HG02588 (cell line): ENCODE measurements around the gene TXNL4B.

ENCODE experiments used
- ATAC-seq: cut with Tn5 transposase; IDR thresholded peaks from one replicate; pipeline ENCODE4 v1.9.1; 2021; ENCODE audit warnings: mild to moderate bottlenecking, moderate library complexity; ENCODE audit not compliant: unreplicated experiment

The TXNL4B gene

DNA sequence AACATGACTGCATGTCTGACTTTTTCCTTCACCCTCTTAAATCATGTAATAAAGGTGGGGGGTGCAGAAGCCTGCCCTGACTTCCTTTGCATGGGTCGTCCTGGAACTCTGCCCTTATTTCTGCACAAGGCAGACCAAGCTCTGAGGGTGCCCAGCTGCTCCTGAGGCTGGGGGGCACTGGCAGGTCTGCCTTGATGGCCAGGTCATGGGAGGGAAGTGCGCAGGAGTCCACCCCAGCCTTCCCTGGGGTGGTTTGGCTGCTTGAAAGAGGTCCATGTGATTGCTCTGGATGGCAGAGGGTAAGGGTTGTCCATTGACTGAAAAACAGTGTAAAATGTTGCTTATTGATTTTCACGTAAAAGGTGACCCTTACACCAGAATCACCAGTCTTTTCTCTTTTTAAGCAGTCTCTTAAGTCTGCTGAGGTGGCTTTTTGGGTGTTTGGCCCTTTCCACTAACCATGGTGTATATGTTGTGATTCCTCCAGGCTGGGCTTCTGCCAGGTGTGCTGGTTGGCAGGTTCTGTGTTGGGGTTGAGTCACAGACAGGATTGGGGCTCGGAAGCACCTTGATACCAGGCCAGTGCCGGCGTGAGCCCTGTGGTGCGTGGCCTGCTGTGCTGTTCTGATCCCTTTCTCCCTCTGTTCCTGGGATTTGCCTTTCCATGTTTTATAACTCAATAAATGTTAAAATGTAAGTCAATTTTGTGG is 19.6 kb upstream of the TXNL4B start:
- ATAC-seq: no peak

DNA sequence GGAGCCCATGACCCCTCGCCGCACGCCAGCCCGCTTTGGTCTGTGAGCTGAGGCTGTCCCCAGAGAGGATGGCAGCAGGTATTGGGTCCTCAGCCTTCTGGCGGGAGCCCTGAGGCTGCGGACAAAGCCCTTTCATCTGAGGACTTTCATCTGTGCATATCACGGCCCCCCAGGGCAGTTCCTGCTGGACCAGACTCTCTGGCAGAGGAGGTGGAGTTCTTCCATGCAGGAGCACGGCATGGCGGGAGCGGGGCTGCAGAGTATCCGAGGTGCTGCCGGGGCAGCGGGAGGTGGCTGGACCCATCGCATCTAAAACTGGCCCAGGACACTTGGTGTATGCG is 19.0 kb upstream of the TXNL4B start:
- no peak for ATAC-seq

DNA sequence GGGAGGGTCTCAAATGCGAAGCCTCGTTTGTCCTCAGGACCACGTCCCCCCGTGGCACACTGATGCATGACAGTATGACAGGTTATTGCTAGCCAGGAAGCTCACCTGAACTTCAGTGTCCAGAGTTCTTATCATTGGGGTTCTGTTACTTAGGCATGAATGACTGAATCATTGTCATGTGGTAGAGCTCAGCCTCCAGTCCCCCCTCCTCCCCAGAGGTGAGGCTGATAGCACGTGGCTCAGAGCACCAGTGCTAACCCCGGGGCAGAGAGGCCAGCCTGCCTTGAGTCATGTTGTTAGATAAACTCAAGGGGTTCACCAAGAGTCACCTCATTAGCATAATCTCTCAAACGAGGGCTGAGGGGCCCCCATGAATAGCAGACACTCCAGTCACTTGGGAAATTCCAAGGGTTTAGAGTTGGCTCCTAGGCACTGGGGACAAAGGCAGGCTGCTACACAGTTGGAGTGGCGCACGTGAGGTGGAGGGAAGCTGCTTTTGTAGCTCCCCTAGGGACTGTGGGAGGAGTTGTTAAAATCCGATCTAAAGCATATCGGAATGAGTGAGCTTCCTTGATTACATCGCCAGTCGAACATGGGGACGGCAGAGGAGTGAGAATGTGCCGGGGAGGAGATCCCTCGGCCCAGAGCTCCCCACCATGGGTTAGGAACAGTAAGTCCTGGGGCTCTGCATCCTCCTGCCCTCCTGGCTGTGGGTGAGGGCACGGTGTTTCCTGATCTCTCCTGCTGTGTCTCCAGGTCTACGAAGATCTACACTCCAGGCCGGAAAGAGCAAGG is 18.4 kb upstream of the TXNL4B start:
- no peak for ATAC-seq

DNA sequence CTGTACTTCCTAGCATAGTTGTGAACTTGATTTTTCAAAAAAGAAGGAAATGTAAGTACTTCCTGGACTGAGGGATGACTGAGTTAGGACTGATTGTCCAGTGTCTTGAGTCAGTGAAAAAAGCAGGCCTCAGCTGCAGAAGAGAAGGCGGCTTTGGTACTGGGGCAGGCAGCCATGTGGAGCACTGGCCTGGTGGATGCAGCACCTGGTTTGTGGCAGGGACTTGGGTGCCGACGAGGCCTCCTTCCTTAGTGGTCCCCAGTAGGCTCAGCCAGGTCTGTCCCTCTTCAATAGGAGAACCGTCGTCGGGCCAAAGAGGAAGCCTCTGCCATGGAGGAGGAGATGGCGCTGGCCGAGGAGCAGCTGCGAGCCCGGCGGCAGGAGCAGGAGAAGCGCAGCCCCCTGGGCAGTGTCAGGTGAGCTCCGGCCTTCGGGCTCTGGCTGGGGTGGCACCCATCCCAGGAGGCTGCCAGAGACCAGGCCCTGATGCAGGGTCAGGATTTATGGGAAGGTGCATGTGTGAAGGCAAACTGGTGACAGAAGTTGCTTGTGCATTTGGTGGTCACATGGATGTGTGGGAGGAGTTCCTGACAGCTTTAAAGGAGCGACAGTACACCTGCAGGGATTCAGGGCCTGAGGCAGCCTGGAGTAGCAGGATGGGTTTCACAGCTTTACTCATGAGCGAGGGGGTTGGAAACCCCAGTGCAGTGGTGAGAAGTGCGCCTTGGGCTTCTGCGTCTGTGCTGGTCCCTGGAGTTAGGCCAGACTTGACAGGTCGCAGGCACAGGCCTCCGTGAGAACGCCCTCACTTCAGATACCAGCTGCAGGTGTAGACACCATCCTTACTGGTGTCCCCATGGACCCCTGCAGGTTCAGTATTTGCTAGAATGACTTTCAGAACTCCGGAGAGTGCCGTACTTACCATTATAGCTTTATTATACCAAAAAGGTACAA is 17.5 kb upstream of the TXNL4B start:
- no peak for ATAC-seq

DNA sequence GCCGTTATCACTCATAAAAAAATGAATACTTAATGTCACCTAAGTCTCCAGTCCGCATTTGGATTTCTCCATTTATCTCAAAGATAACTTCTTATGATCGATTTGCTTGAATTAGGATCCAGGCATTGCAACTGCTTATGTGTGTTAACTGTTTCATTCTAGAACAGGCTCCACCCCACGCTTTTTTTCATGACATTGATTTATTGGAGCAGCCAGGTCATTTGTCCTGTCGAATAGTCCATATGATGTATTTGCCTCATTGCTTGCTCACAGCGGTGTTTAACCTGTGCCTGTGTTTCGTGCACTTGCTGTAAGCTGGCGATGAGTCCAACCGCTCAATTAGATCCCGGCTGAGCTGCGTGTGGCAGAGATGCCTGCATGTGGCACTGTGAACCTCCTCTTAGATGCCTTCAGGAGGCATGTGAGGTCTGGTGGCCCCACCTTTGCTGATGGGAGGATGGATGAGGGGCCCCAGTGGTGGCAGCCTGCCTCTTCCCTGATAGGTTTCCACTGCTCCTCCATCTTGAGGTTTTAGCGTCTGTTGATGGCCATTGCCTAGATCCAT is 16.6 kb upstream of the TXNL4B start:
- no peak for ATAC-seq

DNA sequence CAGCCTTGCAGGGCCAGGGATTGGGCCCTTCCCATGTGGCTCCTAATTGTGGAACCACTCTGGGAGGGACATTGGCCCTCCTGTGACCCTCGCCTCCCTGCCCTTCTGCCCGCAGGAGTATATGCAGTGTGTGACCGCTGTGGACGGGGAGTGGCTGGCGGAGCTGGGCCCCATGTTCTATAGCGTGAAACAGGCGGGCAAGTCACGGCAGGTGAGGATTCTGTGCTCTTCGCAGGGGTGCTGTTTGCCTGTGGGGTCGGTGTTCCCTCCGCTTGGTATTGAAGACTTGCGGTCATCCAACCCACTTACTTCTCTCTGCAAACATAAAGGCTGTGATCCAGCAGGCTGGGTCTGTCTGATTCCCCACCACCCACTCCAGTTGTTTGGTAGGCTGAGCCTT is 15.9 kb upstream of the TXNL4B start:
- ATAC-seq: no peak

DNA sequence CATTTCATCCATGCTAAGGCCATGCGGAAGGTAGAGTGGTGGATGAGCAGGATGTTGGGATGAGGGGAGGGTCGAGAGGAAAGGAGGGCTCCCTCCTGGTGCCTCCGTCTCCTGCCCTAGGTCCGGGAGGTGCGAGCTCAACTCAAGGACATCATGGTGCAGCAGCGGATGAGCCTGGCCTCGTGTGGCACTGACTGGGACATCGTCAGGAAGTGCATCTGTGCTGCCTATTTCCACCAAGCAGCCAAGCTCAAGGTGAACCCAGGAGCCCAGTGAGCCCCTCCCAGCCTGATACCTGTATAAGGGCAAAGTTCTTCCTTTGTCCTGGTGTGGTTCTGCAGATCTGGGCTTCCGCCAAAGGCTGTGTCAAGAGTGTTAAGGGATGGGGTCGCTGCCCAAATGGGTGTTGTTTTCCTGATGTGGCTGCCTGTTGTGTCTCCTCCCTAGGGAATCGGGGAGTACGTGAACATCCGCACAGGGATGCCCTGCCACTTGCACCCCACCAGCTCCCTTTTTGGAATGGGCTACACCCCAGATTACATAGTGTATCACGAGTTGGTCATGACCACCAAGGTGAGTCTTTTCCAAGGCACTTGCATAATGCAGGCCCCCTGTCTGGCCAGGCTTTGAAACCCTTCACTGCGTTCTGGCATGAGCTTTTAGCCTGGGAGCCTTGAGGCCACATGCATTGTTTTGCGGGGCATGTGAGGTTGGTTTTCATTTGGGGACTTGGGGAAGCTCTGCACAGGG is 15.1 kb upstream of the TXNL4B start:
- no peak for ATAC-seq

DNA sequence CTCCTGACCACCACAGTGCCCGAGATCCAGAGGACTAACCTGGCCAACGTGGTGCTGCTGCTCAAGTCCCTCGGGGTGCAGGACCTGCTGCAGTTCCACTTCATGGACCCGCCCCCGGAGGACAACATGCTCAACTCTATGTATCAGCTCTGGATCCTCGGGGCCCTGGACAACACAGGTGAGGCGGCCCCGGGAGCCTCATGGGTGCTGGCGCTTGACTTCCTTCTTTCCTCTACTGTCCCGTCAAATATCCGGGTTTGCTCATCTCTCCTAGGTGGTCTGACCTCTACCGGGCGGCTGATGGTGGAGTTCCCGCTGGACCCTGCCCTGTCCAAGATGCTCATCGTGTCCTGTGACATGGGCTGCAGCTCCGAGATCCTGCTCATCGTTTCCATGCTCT is 14.0 kb upstream of the TXNL4B start:
- no peak for ATAC-seq

DNA sequence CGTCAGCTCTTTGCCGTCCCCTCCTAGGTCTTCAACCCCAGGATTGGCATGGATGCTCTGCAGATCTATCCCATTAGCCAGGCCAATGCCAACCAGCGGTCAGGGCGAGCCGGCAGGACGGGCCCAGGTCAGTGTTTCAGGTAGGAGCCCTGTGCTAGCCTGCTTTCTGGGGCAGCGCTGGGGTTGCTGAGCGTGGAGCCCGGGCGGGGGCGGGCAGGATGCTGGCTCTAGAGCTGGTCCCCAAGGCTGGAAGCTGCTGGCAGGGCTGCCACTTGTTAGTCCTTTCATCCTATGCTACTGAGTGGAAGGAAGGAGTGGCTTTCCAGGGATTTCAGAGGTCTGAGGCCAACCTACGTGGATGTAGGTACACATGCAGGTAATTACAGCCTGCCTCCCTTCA is 12.6 kb upstream of the TXNL4B start:
- no peak for ATAC-seq

DNA sequence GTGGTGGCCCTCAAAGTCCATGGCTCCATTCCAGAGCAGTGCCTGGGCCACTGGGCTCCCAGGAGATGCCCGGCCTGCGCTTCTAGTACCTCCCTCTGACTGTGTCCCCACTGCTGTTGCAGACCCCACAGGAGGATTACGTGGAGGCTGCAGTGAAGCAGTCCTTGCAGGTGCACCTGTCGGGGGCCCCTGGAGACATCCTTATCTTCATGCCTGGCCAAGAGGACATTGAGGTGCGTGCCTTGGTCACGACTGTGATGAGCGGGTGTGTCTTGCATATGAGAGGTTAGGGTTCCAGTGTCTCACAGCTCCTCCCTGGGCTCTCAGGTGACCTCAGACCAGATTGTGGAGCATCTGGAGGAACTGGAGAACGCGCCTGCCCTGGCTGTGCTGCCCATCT is 11.5 kb upstream of the TXNL4B start:
- no peak for ATAC-seq

DNA sequence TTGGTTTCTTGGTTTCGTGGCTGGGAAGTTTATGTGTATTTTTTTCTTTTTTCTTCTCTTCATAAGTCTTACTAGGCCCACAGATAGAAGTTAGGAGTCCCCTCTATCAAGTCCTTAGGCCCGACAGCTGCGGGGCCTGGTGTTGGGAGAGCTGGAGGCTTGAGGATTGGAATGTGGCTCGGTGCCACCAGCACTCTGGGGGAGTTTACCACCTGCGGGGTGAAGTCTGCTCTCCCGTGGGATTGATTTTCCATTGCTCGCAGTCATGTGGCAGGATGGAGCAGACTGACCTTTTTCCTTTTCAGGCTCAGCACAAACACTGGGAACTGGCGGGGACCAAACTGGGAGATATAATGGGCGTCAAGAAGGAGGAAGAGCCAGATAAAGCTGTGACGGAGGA is 7.8 kb upstream of the TXNL4B start:
- no peak for ATAC-seq

DNA sequence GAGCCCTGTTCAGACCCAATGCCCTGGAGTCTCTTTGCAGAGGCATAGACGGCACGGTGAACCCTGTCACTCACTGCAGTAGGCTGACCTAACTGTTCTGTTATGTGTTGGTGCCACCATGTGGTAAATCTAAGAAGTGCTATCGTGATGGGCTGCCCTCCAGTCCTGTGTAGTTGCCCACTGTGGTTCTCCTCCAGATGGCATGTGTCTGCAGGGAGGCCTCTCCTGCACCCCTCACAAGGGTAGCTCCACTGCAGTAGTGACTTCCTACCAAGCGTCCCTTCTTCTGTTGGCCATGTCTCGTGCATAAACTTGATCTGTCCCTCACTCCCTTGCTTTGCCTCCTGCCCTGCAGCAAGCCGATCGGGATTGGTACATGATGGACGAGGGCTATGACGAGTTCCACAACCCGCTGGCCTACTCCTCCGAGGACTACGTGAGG is 6.0 kb upstream of the TXNL4B start:
- peak; percentile 80 for ATAC-seq

DNA sequence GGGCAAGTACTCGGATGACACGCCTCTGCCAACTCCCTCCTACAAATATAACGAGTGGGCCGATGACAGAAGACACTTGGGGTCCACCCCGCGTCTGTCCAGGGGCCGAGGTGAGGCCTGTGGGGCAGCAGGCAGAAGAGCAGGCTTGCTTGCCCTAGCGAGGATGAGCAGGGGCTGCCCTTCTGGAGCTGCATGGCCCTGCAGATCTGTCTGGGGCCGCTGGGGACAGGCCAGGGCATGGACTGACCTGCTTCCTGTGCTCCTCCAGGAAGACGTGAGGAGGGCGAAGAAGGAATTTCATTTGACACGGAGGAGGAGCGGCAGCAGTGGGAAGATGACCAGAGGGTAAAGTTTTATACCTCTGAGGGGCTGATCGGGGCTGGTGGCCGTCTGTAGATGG is 5.5 kb upstream of the TXNL4B start:
- no peak for ATAC-seq

DNA sequence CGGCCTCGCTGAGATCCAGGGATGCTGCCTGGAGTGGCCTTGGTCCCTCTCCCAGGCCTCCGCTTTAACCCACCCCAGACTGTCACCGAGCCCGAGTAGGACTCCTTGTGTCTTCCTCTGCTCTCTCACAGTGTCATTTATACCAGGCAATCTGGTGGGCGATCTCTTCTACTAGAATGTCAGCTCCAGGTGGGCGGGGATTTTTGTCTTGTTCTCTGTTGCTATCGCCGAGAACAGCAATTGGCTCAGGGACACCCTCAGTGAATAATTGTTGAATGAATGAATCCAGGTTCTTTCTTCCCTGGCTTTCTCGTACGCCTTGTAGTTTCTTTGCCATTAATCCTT is 818 bp upstream of the TXNL4B start:
- ATAC-seq: no peak

DNA sequence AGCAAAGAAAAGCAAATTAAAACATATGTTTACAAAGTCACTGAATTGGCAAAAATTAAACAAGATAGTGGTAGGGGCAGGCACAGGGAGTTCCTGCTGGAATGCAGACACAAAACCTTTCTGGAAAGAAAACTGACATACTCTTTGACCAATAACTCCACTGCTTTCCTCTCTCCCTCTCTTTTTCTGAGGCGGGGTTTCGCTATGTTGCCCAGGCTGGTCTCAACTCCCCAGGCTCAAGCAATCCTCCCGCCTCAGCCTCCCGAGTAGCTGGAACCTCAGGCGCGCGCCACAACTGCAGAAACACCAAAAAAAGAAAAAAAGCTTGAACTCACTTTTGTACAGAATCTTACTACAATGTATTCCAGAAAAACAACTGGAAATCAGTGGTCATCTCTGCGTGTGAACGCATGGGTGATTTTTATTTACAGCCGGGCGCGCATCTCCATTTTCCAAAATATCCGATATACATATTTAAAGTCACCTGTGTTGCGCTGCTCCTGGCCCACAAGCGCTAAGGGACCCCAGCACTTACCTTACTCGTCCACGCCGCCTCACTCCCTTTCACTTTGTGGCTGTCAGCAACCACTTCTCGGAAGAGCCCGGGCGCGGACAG is 480 bp downstream of the TXNL4B start:
- ATAC-seq: no peak

DNA sequence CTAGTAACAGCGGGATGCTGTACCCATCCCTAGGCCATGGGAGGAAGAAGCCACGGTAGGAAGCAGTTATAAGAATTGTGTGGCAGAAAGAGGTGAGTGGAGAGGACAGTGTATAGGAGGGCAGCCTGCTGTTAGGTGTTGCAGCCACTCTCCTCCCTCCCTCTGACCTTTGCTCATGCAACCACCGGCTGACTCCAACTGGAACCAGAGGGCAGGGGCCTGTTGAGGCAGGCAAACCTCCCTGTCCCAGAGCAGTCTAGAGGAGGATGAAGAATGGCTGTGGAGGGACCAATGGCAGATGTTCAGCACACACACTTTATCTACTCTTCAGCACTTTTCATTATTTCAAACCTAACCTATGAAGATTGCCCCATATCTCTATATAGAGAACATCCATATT is 2.2 kb downstream of the TXNL4B start:
- ATAC-seq: no peak

DNA sequence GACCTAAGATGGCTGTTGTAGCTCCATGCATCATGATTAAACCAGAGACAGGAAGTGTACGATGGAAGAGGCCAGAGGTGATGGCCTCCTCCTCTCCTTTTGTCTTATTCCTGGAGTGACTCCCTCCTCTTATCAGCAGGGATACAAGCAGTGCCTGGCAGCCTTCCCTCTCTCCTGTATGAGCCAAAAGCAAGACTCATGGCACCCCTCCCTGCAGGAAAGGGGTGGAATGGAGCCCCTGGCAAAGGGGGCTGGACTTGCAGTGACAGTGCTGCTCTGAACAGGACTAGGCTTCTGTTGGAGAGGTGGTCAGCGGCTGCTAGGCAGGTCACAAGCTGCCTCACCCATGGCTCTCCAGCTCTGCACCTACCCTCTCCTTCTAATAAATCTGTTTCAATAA is 8.4 kb downstream of the TXNL4B start:
- no peak for ATAC-seq

DNA sequence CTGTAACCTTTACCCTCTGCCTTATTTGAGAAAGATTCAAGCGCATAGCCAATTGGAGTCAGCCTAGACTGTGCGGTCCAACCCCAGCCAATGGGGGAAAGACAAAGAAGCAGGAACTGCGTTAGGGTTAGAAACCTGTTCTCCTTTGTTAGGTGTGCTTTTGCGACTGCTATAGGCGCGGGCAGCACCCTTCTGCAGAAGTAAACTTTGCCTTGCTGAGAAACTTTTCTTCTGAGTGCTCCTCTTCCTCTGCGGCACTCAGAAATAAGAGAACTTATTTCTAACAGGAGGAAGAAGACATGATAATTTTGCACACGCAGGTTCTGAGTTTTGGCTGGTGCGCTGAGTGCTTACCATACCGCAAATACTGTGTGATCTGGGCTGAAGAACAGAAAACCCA is 9.0 kb downstream of the TXNL4B start:
- no peak for ATAC-seq

DNA sequence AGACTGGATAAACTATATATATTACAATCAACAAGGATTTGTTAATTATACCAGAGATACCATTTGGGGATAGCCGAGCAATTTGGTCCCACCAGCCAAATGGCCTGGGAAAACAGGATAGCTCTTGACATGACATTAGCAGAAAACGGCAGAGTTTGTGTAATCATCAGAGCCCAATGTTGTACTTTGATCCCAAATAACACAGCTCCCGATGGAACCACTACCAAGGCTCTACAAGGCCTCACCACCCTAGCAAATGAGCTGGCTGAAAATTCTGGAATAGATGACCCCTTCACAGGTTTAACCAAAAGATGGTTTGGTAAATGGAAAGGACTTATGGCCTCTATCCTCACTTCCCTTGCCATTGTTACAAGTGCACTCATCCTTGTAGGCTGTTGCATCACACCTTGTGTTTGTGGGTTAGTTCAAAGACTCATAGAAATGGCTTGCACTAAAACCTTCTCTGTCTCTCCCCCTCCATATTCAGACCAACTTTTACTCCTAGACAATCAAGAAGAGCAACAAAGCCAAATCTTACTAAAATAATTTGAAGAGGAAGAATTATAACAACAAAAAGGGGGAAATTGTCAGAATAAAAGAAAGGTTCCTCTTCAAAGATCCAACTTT is 9.5 kb downstream of the TXNL4B start:
- ATAC-seq: no peak
